A673 (cell line): ENCODE measurements around the gene TRIM66. TPM values are rescaled to one million over a fixed set of nuclear protein-coding genes. Genes with fewer than 3 reads are reported as not detected.
A peak's percentile ranks its signal among the peaks of the same experiment; 100 is the strongest.

Experiments used
- Bru-seq: library from RNA; stranded (reverse); fragments of 400-500 nt; gene quantifications from one replicate; lab custom pipeline; 2021; lab: Mats Ljungman, UMichigan
- BruChase-seq, 2 experiments: library from RNA; stranded (reverse); fragments of 400-500 nt; gene quantifications; one replicate each; lab custom pipeline; 2021; lab: Mats Ljungman, UMichigan
- BruUV-seq: library from RNA; stranded (reverse); fragments of 400-500 nt; replicated peaks from 2 replicates; lab custom pipeline; 2021; lab: Mats Ljungman, UMichigan
- CTCF ChIA-PET: fragments of 300-600 bp; sonication (Branson Sonifier 250); formaldehyde crosslinking; loops from one replicate; lab custom pipeline; 2022; ENCODE audit warnings: antibody characterized with exemption; lab: Charles Lee
- POLR2A ChIA-PET: fragments of 300-600 bp; sonication (Branson Sonifier 250); formaldehyde crosslinking; loops from one replicate; lab custom pipeline; 2022; ENCODE audit warnings: antibody characterized with exemption; ENCODE audit not compliant: low non-redundant PET; lab: Charles Lee
- DNase-seq: peaks from one replicate; pipeline ENCODE4 v3.0.0-alpha.2; 2015; ENCODE audit warnings: low spot score
- H3K27ac ChIP-seq: fragments of 200-600 bp; sonication (generic); 2 replicates; pipeline ENCODE4 v1.5.1; 2016; ENCODE audit warnings: mixed run types, low read depth, mild to moderate bottlenecking, mixed read lengths, antibody characterized with exemption, low read length; ENCODE audit not compliant: poor library complexity, severe bottlenecking
- H3K27me3 ChIP-seq: fragments of 200-600 bp; sonication (generic); replicated peaks from 2 replicates; pipeline ENCODE4 v1.6.1; 2017; ENCODE audit warnings: mixed run types, low read depth, mild to moderate bottlenecking, mixed read lengths, antibody characterized with exemption, low read length; ENCODE audit not compliant: insufficient read depth, poor library complexity
- H3K36me3 ChIP-seq: fragments of 200-600 bp; sonication (generic); 2 replicates; pipeline ENCODE4 v1.6.1; 2016; ENCODE audit warnings: mixed run types, mild to moderate bottlenecking, mixed read lengths, antibody characterized with exemption, low read length; ENCODE audit not compliant: insufficient read depth, poor library complexity, severe bottlenecking
- H3K4me1 ChIP-seq: fragments of 200-600 bp; sonication (generic); 2 replicates; pipeline ENCODE4 v1.6.1; 2017; ENCODE audit warnings: mixed run types, mild to moderate bottlenecking, mixed read lengths, antibody characterized with exemption, low read length; ENCODE audit not compliant: insufficient read depth, poor library complexity, severe bottlenecking
- H3K4me3 ChIP-seq: fragments of 200-600 bp; sonication (generic); 2 replicates; pipeline ENCODE4 v1.5.1; 2016; ENCODE audit warnings: low read depth, mixed run types, mild to moderate bottlenecking, mixed read lengths, low read length; ENCODE audit not compliant: poor library complexity, severe bottlenecking
- H3K9me3 ChIP-seq: fragments of 200-600 bp; sonication (generic); 2 replicates; pipeline ENCODE4 v1.6.1; 2016; ENCODE audit warnings: mixed run types, low read depth, mild to moderate bottlenecking, mixed read lengths, antibody characterized with exemption, low read length; ENCODE audit not compliant: poor library complexity, severe bottlenecking
- CTCF ChIP-seq: fragments of 300-800, 200-600 bp; sonication (generic); conservative IDR thresholded peaks from 2 replicates; pipeline ENCODE4 v1.5.1; 2017; ENCODE audit warnings: low read depth, mild to moderate bottlenecking, antibody characterized with exemption, low read length, moderate library complexity, mixed read lengths
- EZH2 ChIP-seq: fragments of 200-600 bp; sonication (generic); IDR thresholded peaks from 2 replicates; pipeline ENCODE4 v1.6.1; 2017; ENCODE audit warnings: borderline replicate concordance, low read depth, mild to moderate bottlenecking, mixed read lengths, antibody characterized with exemption, low read length; ENCODE audit not compliant: poor library complexity, severe bottlenecking
- intact Hi-C: fragments of 100-400 bp; cut with micrococcal nuclease; formaldehyde crosslinking; loops from one replicate; pipeline ENCODE4 v1.10.0; 2022; ENCODE audit not compliant: unreplicated experiment
- long read RNA-seq: library from polyadenylated mRNA; stranded (forward); transcript quantifications from one replicate; pipeline ENCODE4 v2.0.0, GENCODE V29; 2022
- total RNA-seq: library from RNA; stranded (reverse); gene quantifications from 2 replicates; pipeline ENCODE4 v1.2.3, GENCODE V29; 2021

TRIM66 gene, protein sequence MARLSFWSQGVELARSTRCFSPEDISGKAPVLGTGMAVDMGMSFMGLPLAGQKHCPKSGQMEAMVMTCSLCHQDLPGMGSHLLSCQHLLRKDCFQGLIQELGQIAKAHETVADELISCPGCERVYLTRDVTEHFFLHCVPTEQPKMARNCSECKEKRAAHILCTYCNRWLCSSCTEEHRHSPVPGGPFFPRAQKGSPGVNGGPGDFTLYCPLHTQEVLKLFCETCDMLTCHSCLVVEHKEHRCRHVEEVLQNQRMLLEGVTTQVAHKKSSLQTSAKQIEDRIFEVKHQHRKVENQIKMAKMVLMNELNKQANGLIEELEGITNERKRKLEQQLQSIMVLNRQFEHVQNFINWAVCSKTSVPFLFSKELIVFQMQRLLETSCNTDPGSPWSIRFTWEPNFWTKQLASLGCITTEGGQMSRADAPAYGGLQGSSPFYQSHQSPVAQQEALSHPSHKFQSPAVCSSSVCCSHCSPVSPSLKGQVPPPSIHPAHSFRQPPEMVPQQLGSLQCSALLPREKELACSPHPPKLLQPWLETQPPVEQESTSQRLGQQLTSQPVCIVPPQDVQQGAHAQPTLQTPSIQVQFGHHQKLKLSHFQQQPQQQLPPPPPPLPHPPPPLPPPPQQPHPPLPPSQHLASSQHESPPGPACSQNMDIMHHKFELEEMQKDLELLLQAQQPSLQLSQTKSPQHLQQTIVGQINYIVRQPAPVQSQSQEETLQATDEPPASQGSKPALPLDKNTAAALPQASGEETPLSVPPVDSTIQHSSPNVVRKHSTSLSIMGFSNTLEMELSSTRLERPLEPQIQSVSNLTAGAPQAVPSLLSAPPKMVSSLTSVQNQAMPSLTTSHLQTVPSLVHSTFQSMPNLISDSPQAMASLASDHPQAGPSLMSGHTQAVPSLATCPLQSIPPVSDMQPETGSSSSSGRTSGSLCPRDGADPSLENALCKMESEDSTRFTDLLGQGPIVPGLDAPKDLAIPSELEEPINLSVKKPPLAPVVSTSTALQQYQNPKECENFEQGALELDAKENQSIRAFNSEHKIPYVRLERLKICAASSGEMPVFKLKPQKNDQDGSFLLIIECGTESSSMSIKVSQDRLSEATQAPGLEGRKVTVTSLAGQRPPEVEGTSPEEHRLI (N-terminal part only)
- total RNA-seq (9.7 and 14.6 TPM in 2 replicates), Bru-seq, nascent RNA (percentile 65 among the genes with signal in this experiment), BruChase-seq, experiment 1, labeled RNA remaining after a 2-hour chase (percentile 68 among the genes with signal in this experiment), BruChase-seq, experiment 2, labeled RNA remaining after a 6-hour chase (percentile 62 among the genes with signal in this experiment)
- long read RNA-seq, partial matches to known transcripts: 0 of 2 reads
- long read RNA-seq, other reads (novel, unspliced or antisense): 2 of 2 reads

DNA sequence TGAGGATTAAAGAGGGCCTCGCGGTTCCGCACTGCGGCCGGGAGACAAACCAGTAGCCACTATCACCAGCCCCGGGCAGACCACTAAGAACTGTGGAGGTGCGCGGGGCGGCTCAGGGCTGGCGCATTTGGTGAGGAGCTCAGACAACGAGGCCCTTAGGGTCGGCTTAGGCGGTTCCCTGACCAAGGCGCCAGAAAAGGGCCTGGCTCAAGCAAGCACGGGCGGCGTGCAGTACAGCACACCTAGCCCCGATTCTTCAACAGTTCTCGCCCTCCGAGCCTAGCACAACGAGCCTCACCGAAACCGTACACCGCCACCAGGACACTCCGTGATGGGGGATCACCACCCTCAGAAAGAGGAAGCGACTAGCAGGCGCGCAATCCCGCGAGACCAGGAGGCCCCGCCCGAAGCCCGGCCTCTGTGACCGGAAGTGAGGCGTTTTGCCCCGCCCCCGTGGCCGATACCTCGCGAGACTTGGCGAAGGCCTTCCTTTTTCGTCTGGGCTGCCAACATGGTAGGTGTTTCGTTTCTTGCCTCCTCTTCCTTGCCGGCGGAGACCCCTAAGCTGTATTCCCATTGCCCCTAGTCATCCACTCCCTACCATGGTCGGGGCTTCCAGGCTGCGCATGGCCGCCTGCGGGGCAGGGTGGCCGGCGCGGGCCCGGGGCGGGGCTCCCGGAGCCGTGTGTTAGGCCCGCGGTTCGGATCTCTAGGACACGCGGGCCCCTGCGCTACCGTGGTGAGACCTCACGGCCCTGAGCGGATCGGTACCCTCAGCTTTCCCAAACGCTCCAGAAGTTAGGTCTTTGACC lies at the start of gene TRIM66, which contains the start of gene RPL27A:
Gene TRIM66, minus strand, starts transcription at position 363 of the 812 bp plus-strand sequence. CDS start 10,391 bp downstream, outside the sequence.
Gene RPL27A, plus strand, starts transcription at position 490 of the 812 bp plus-strand sequence. Its CDS starts 22 bp downstream, at position 512.
- H3K4me1 ChIP-seq: peaks cover 21% of the 10 kb centered on the region
- peak within 1 kb of the TSS; percentile 97 for H3K27ac ChIP-seq
- no peak for TF ChIP-seq CTCF
- TF ChIP-seq EZH2: no peak
- no peaks in the 10 kb centered on the region for H3K27me3 ChIP-seq
- H3K4me3 ChIP-seq: peak within 1 kb of the TSS; percentile 91
- H3K9me3 ChIP-seq: no peaks in the 10 kb centered on the region
- intact Hi-C loops: loop anchor here (10.0 kb wide), 1 partner anchor 282 kb away; the partner anchor contains the start of gene TMEM9B
- POLR2A ChIA-PET: interaction anchor here (1.0 kb wide), 1 partner anchor 24 kb away, joined by 3 read pairs; no protein-coding TSS in a partner anchor
- H3K36me3 ChIP-seq: peaks cover 36% of the 10 kb centered on the region
- peak; percentile 96 for DNase-seq
- BruUV-seq: TSS peak; percentile 78
- CTCF ChIA-PET: no interaction called here

DNA sequence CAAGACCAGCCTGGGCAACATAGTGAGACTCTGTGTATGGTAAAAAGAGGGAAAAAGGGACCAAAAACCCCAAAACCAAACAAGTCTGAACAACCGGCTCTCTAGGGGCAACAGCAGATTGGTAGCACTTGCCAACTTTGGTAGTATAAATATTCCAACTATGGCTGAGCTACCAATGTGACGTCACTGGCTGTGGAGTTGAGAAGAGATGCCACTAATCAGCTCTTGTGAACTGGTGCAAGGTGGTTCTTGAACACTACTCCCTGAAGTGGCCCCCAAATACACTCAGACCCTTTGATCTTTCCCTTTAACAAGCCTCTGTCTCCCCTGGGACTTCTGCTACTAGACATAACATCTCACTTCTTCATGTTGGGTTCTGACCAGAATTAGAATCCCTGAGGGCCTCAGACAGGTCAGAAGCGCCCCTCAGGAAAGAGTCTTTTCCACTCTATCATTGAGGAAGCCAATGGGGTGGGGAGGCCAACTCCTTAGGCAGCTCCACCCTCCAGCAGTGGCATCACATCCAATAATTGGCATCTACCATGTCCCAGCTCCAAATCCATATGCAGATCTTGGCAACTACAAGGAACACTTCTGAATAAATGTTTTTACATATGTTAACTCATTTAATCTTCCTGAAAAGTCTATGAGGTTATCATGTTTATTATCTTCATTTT lies 49.3 kb upstream of the TRIM66 start:
- POLR2A ChIA-PET: no interaction called here
- TF ChIP-seq CTCF (no peak), EZH2 (no peak)
- H3K27ac ChIP-seq: no peak overlapping the region
- DNase-seq: no peak
- H3K4me1 ChIP-seq: no peaks in the 10 kb centered on the region
- CTCF ChIA-PET: no interaction called here
- BruUV-seq: no TSS peak
- no peaks in the 10 kb centered on the region for H3K27me3 ChIP-seq
- H3K4me3 ChIP-seq: no peak overlapping the region
- no peaks in the 10 kb centered on the region for H3K9me3 ChIP-seq
- H3K36me3 ChIP-seq: no peaks in the 10 kb centered on the region
- intact Hi-C loops: no loop called here
